ENCODE results near the gene NPLOC4.

GRCh38 chr17:81557276-81558114 lies 79.4 kb downstream of the NPLOC4 start:
- TF ChIP-seq CTCF (IDR thresholded peaks at IDR 0.05; ENCODE audit: borderline replicate concordance, extremely low read depth, low read length, poor library complexity, severe bottlenecking) (no peak), EZH2 (IDR thresholded peaks at IDR 0.05; ENCODE audit: borderline replicate concordance, low read depth, low read length, severe bottlenecking) (no peak)

All from DND-41 (cell line).